ENCODE measurements around the gene PTER. TPM values are rescaled to one million over a fixed set of nuclear protein-coding genes. Genes with fewer than 3 reads are reported as not detected.

Gene PTER
- total and polyA plus RNA-seq, 2 of the 4 experiments (the other 2 are of a cell fraction), result 1.9 to 5.0 TPM

GRCh38 chr10:16478801-16479200, 42.0 kb downstream of the PTER start:
- ATAC-seq (ENCODE audit: low read depth) (no peak), DNase-seq (no peak)
- Histone ChIP-seq H3K79me1 (ENCODE audit: low read depth in 1 of 2, low read length in 2 of 2) (no peaks in the 10 kb centered on the region), H2BK5ac (ENCODE audit: low read depth, low read length, poor library complexity, severe bottlenecking) (no peak overlapping the region), H3K23ac (ENCODE audit: low read depth, low read length) (no peak overlapping the region), H3K56ac (ENCODE audit: extremely low read depth, insufficient read depth, low read length) (no peak overlapping the region), H3K4me2 (ENCODE audit: low read depth, low read length) (no peak overlapping the region), H3K18ac (ENCODE audit: low read depth, low read length) (no peak overlapping the region), H4K20me1 (ENCODE audit: insufficient read depth, low read length) (no peaks in the 10 kb centered on the region), H4K5ac (ENCODE audit: low read depth, low read length) (no peak overlapping the region), H2AK5ac (ENCODE audit: low read depth, low read length) (no peak overlapping the region), H2BK15ac (ENCODE audit: low read depth, low read length) (no peak overlapping the region), H3K9ac (ENCODE audit: low read depth, low read length) (no peak overlapping the region), H3K4ac (ENCODE audit: low read depth, low read length) (no peak overlapping the region), H3K36me3 (ENCODE audit: control insufficient read depth, insufficient read depth, low read length) (no peaks in the 10 kb centered on the region), H4K91ac (ENCODE audit: insufficient read depth, low read depth, low read length) (no peak overlapping the region), H2BK20ac (ENCODE audit: low read depth, low read length) (no peak overlapping the region), H3K4me1 (ENCODE audit: control insufficient read depth, insufficient read depth, low read length) (no peaks in the 10 kb centered on the region), H2BK120ac (ENCODE audit: low read depth, low read length) (no peak overlapping the region), H3K4me3 (ENCODE audit: insufficient read depth, low read depth, low read length) (no peak overlapping the region), H3K9me1 (ENCODE audit: insufficient read depth, low read length) (no peaks in the 10 kb centered on the region), H2AFZ (replicated peaks; ENCODE audit: low read length, poor library complexity) (no peak overlapping the region), H4K8ac (ENCODE audit: low read depth in 2 of 2, low read length in 2 of 2) (no peak overlapping the region), H3K27me3 (ENCODE audit: control insufficient read depth, insufficient read depth, low read length) (no peaks in the 10 kb centered on the region), H2AK9ac (replicated peaks; ENCODE audit: low read depth, low read length, poor library complexity) (no peak overlapping the region), H3K14ac (replicated peaks; ENCODE audit: low read depth, low read length) (no peak overlapping the region), H3K27ac (ENCODE audit: insufficient read depth, low read length) (no peak overlapping the region), H3K9me3 (ENCODE audit: control insufficient read depth, insufficient read depth, low read length) (no peaks in the 10 kb centered on the region)
- POLR2A ChIA-PET (ENCODE audit: unreplicated experiment), result interaction anchor here (0.6 kb wide), 1 partner anchor 15 kb away, joined by 7 read pairs; no protein-coding TSS in a partner anchor
- TF ChIP-seq MAZ (IDR thresholded peaks at IDR 0.05; ENCODE audit: borderline replicate concordance, low read depth, low read length) (no peak), POLR2A (IDR thresholded peaks at IDR 0.05; ENCODE audit: low read depth, low read length) (no peak), RAD21 (IDR thresholded peaks at IDR 0.05; ENCODE audit: low read length) (no peak), BHLHE40 (IDR thresholded peaks at IDR 0.05; ENCODE audit: low read depth, low read length) (no peak), USF2 (IDR thresholded peaks at IDR 0.05; ENCODE audit: low read depth, low read length) (no peak), RFX5 (IDR thresholded peaks at IDR 0.05; ENCODE audit: low read depth, low read length) (no peak), MXI1 (IDR thresholded peaks at IDR 0.05; ENCODE audit: borderline replicate concordance, low read depth, low read length) (no peak), NFE2L2 (IDR thresholded peaks at IDR 0.05; ENCODE audit: low read depth, low read length) (no peak), CEBPB (IDR thresholded peaks at IDR 0.05; ENCODE audit: low read depth, low read length) (no peak), CTCF (conservative IDR thresholded peaks at IDR 0.05; ENCODE audit: low read depth, low read length) (no peak)
- TF ChIP-seq, protein P1, sequence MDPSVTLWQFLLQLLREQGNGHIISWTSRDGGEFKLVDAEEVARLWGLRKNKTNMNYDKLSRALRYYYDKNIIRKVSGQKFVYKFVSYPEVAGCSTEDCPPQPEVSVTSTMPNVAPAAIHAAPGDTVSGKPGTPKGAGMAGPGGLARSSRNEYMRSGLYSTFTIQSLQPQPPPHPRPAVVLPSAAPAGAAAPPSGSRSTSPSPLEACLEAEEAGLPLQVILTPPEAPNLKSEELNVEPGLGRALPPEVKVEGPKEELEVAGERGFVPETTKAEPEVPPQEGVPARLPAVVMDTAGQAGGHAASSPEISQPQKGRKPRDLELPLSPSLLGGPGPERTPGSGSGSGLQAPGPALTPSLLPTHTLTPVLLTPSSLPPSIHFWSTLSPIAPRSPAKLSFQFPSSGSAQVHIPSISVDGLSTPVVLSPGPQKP (IDR thresholded peaks at IDR 0.05; ENCODE audit: borderline replicate concordance, low read depth, low read length), result no peak
- intact Hi-C loops (cut with micrococcal nuclease) (no loop called here), in situ Hi-C loops (cut with MboI; ENCODE audit: low sequenced_read_pairs) (no loop called here), dilution Hi-C loops (cut with HindIII; ENCODE audit: low sequenced_read_pairs, unreplicated experiment) (no loop called here)
- BruUV-seq (replicated peaks), result no TSS peak
- CTCF ChIA-PET, result no interaction called here
- WGBS, 2 experiments (ENCODE audit: extremely low coverage in 2 of 2, insufficient read length in 1 of 2), result no CpG with 5 or more reads among the region's 4 CpGs
